Gastroesophageal sphincter (tissue), 3 donors: ENCODE data around the gene RAET1G.

Experiments used
- CTCF ChIP-seq, 4 experiments: fragments of 200-600 bp in 2 of 4; fragments of 450-650 bp in 2 of 4; sonication (generic) in 1 of 4; IDR thresholded peaks; one replicate each; pipeline ENCODE4 v1.5.1; 2017 to 2019; ENCODE audit warnings: antibody characterized with exemption in 4 of 4, mild to moderate bottlenecking in 2 of 4, moderate library complexity in 2 of 4
- EP300 ChIP-seq: sonication (generic); formaldehyde crosslinking; IDR thresholded peaks from one replicate; pipeline ENCODE4 v1.6.1; 2017; ENCODE audit warnings: antibody characterized with exemption, mild to moderate bottlenecking
- POLR2A ChIP-seq, 2 donors: fragments of 450-650 bp; IDR thresholded peaks; one replicate each; pipeline ENCODE4 v1.6.1; 2017; ENCODE audit warnings: antibody characterized with exemption in 2 of 2, mild to moderate bottlenecking in 2 of 2, moderate library complexity in 1 of 2

GRCh38 chr6:149881860-149882259 is 41.1 kb downstream of the RAET1G start:
- TF ChIP-seq POLR2A (IDR thresholded peaks at IDR 0.05) (no peak), EP300 (no peak), CTCF (IDR thresholded peaks at IDR 0.05) (no peak)
